HG02943 (cell line): Measurements from ENCODE around the gene VWDE.
"Not testable (repeated sequence)": the region's sequence is repeated elsewhere in the genome, so short reads cannot be mapped to it uniquely, and the experiment has no call there.

Source experiments
- ATAC-seq: cut with Tn5 transposase; IDR thresholded peaks from one replicate; pipeline ENCODE4 v1.9.1; 2021; ENCODE audit warnings: mild to moderate bottlenecking, low read depth, moderate library complexity; ENCODE audit not compliant: unreplicated experiment

The VWDE gene

GRCh38 chr7:12402365-12402725, 1.3 kb downstream of the VWDE start:
- ATAC-seq = no peak

- no peak for ATAC-seq
Observed at GRCh38 chr7:12401538-12402364, 1.9 kb downstream of the VWDE start.

DNA sequence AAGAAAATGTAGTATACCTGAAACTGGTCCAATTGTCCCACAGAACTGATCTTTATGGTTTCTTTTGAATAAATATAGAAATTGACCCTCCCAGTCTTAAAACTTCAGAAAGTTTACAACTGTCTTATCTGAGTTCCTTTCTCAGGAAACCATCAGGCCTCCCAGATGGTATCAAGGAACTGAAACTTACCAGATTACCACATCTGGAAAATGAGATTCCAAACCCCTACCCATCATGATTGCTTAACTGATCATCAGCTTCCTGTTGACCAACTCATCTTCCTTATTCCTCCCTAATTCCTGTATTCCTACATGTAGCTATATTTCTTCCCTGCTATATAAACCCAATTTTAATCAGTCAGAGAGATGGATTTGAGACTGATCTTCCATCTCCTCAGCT, 5.5 kb downstream of the VWDE start:
- no peak for ATAC-seq

- ATAC-seq = no peak
Observed at GRCh38 chr7:12397671-12398070, 6.0 kb downstream of the VWDE start.

DNA sequence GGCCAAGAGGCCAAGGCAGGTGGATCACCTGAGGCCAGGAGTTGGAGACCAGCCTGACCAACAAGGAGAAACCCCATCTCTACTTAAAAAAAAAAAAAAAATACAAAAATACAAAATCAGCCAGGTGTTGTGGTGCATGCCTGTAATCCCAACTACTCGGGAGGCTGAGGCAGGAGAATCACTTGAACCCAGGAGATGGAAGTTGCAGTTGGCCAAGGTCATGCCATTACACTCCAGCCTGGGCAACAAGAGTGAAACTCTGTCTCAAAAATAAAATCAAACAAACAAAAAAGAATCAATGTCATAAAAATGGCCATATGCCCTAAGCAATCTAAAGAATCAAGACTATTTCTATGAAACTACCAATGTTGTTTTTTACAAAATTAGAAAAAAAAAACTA, 7.0 kb downstream of the VWDE start:
- ATAC-seq = not testable (repeated sequence)

DNA sequence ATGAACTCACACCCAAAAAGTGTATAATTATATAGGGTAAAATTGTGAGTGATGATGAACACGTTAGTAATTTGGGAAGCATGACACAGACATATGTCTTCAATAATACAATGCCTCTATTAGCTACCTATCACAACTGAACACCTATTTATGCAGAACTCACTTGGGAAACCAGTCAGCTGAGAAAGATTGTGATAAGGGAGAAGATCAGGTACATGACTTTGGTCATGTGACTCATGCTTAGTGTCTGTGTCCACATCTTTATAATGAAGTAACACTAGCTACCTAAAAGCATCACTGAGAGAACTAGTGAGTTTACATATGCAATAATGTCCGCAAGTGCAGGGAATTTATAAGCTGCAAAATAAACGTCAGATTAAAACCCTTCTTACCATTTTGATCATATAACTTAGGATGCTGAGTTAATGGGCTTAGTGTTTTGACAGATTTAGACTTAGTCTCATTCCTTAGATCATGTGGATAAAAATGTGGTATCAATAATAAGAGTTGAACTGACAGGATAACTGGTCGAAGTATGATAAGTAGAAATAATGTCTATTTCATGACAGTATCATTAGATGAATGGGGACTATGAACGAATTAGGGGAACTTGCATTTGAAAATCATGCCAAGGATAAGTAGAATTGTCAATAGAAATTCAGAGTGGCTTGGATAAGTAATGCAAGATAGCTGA, 11.6 kb downstream of the VWDE start:
- ATAC-seq = no peak

GRCh38 chr7:12389089-12389700, 14.5 kb downstream of the VWDE start:
- ATAC-seq = peak; percentile 94

GRCh38 chr7:12386313-12386740, 17.3 kb downstream of the VWDE start:
- no peak for ATAC-seq

DNA sequence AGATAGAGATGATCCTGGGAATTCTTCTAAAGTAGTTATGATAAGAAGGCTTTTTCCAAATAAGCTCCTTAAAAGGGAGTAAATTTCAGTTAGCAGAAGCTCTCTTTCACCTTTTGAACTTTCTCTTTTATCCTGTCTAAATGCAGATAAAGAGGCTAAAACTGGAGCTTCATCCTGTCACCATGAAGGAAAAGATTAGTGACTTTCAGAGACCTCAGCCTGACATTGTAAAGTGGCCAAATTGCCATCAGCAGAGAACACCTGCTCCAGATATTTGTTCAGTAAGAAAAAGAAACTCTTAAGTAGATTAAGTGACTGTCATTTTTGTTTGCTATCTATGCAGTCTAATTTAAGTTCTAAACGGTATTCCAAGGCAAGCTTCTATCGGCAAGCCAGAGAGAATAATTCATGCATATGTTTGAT, 18.3 kb downstream of the VWDE start:
- no peak for ATAC-seq

DNA sequence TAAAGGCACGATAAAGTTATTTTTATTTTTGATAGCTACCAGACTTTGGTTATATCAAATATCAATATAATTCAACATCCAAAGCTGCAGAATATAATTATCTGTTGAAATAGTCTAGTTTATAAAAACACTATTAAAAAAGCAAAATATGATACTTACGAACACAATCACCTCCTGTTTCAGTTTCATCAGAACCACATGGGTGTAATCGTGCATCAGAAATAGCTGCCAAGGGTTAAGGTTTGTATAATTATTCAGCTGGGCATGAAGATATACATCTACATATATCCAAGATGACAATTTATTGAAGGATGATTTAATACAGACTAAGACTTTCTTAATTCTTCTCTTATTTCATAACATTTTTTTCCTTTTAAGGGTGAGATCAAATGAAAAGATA, 20.3 kb downstream of the VWDE start:
- ATAC-seq = no peak

DNA sequence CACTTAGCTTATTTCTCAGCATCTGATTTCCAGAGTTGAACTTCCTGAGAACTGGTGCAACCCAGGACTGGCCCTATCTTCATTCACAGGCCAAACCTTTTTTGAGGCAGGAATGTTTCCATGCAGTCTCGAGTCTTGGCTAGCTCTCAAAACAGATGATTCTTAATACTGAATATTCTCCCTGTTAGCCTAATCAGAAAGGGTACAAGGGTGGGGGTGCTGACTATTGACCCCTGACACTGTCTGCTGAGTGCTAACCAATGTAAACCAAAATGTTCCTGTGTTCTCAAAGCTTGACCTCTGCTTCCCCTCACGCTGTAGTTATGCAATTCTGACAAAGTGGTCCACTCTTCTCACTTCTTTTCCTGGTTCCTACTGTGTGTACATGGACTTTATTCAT, 25.3 kb downstream of the VWDE start:
- no peak for ATAC-seq

DNA sequence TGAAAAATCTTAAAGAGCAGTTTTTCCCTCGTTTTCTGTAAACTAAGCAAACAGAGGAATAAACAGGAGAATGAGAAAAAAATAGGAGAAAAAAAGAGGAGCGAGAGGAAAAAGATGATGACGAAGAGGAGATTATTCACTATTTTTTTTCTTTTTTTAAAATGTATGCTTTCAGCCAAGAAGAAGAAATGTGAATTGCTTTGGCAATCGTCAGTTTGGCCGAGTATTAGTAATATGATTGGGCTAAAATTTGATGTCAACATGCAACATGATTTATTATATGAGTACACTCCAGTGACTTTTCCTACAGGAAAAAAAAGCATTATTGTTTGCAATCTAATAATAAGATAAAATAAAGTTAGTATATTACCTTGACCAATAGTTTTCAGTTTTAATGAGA, 26.3 kb downstream of the VWDE start:
- no peak for ATAC-seq

GRCh38 chr7:12373580-12374263, 29.9 kb downstream of the VWDE start:
- no peak for ATAC-seq

GRCh38 chr7:12370249-12370648, 33.4 kb downstream of the VWDE start:
- no peak for ATAC-seq

DNA sequence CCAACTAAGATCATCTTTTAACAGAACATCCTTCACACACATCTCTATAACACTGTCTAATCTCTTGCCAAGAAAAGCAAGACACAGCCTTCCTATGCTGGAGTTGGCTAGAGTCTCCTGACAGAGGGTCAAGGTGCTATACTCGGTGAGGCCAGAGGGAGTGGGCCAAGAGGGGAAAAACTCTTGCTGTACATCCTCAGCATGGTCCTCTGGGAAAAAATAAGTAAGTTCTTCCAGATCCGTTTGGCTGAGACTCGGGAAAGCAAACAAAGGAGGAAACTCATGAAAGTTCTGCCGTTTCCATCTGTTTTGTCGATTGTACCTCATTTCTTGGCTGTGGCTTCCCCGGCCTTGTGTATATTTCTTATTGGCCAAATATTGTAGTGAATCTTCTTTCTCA, 33.9 kb downstream of the VWDE start:
- no peak for ATAC-seq

DNA sequence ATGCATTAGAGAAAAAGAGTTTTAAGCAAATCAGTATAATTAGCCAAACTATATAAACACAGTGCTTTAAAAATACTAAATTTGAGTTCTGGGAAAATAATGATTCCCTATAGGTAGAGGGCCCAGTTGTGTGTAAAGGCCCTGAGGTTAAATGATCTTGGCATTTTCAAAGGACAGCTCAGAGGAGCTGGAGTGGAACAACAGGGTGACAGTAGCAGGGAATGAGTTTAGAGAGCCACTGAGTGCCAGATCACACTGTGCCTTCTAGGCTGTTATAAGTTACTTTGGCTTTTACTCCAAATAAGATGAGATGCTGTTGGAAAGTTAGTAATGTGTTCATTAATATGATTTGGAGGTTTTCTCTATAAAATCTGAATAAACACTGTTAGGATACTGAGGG, 34.6 kb downstream of the VWDE start:
- no peak for ATAC-seq

DNA sequence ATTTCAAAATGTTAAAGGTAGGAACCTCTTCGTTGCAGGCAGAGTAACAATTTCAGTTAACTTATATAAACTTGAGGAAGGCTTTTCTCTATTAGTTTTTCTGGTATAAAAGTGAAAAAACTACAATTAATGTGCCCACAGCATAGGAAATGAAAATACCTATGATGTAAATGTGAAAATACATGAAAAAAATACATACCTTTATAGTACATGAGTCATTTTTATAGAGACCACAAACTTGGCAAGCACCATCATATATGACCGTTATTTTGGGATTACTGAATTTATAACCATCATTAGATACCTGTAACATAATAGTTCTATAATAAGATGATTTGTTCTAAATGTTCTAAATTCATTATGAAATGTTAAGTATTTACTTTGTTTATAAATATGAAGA, 42.7 kb downstream of the VWDE start:
- no peak for ATAC-seq

DNA sequence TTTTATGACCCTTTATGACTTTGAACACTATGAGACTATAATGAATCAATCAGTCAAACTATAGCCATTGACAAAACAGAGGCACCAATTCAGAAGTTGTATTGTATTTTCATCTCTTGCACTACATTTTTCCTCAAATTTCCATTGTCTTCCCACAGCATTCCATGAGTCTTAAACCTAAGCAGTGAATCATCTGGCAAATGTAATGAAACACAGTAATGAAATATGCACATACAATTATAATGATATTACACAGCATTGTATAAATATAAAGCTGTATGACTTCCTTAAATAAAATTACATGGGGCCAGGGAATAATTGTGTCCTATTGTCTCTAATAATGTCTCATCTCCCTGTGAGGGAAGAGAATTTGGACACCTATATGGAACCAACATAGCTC, 45.0 kb downstream of the VWDE start:
- no peak for ATAC-seq

- ATAC-seq = no peak
Observed at GRCh38 chr7:12357508-12357907, 46.2 kb downstream of the VWDE start.

GRCh38 chr7:12351843-12352242, 51.8 kb downstream of the VWDE start:
- no peak for ATAC-seq

- no peak for ATAC-seq
Observed at GRCh38 chr7:12350971-12351370, 52.7 kb downstream of the VWDE start.
